Measurements from ENCODE around the gene SLC27A3. TPM values are rescaled to one million over a fixed set of nuclear protein-coding genes. Genes with fewer than 3 reads are reported as not detected.

The SLC27A3 gene
- total RNA-seq, 1 donor from 2014 or later: 105 TPM

GRCh38 chr1:153801028-153801625, 25.9 kb downstream of the SLC27A3 start:
- Histone ChIP-seq H3K36me3 (no peaks in the 10 kb centered on the region), H3K27me3 (no peaks in the 10 kb centered on the region), H3K27ac (no peak overlapping the region), H3K4me1 (peaks cover 19% of the 10 kb centered on the region), H3K9me3 (no peaks in the 10 kb centered on the region), H3K4me3 (no peak overlapping the region)
- intact Hi-C loops (cut with DNase I): no loop called here
- no peak for TF ChIP-seq CTCF (IDR thresholded peaks at IDR 0.05)
- ATAC-seq (no peak), DNase-seq (peak; percentile 49)

- ATAC-seq (no peak), DNase-seq (peak; percentile 42)
- no peak for TF ChIP-seq CTCF (IDR thresholded peaks at IDR 0.05)
- peaks cover 19% of the 10 kb centered on the region for H3K4me1 ChIP-seq
- H3K4me3 ChIP-seq: no peak overlapping the region
- H3K27ac ChIP-seq: no peak overlapping the region
- H3K27me3 ChIP-seq: no peaks in the 10 kb centered on the region
- no peaks in the 10 kb centered on the region for H3K9me3 ChIP-seq
- peaks cover 2% of the 10 kb centered on the region for H3K36me3 ChIP-seq
- intact Hi-C loops (cut with DNase I): no loop called here
These were observed 26.8 kb downstream of the SLC27A3 start for GRCh38 chr1:153801786-153802697.

- Histone ChIP-seq H3K36me3 (peaks cover 13% of the 10 kb centered on the region), H3K27ac (peak overlapping the region; percentile 28), H3K4me1 (peaks cover 22% of the 10 kb centered on the region), H3K4me3 (no peak overlapping the region), H3K27me3 (no peaks in the 10 kb centered on the region), H3K9me3 (no peaks in the 10 kb centered on the region)
- DNase-seq: no peak
- intact Hi-C loops (cut with DNase I): no loop called here
- ATAC-seq: no peak
- no peak for TF ChIP-seq CTCF (IDR thresholded peaks at IDR 0.05)
These were observed 28.4 kb downstream of the SLC27A3 start for GRCh38 chr1:153803470-153804056.

- no peak for TF ChIP-seq CTCF (IDR thresholded peaks at IDR 0.05)
- ATAC-seq (no peak), DNase-seq (no peak)
- Histone ChIP-seq H3K9me3 (no peaks in the 10 kb centered on the region), H3K36me3 (peaks cover 18% of the 10 kb centered on the region), H3K4me1 (peaks cover 22% of the 10 kb centered on the region), H3K27me3 (no peaks in the 10 kb centered on the region), H3K4me3 (no peak overlapping the region), H3K27ac (no peak overlapping the region)
- intact Hi-C loops (cut with DNase I): no loop called here
These were observed 28.9 kb downstream of the SLC27A3 start for GRCh38 chr1:153804112-153804511.

GRCh38 chr1:153805042-153805745, 30.0 kb downstream of the SLC27A3 start:
- ATAC-seq (peak; percentile 94), DNase-seq (peak; percentile 64)
- peak overlapping the region; percentile 62 for H3K27ac ChIP-seq
- TF ChIP-seq CTCF (IDR thresholded peaks at IDR 0.05): no peak
- H3K4me1 ChIP-seq: peaks cover 22% of the 10 kb centered on the region
- no peaks in the 10 kb centered on the region for H3K9me3 ChIP-seq
- no peak overlapping the region for H3K4me3 ChIP-seq
- peaks cover 29% of the 10 kb centered on the region for H3K36me3 ChIP-seq
- intact Hi-C loops (cut with DNase I): no loop called here
- H3K27me3 ChIP-seq: no peaks in the 10 kb centered on the region

All from upper lobe of right lung (tissue), 1 donor.